Spleen (tissue), 7 donors: Measurements from ENCODE around the gene TCF7L1.

ENCODE experiments used
- CTCF ChIP-seq, 11 experiments: fragments of 200-600 bp in 7 of 11; fragments of 450-650 bp in 4 of 11; sonication (generic) in 4 of 11; IDR thresholded peaks in 8 of 11; conservative IDR thresholded peaks in 3 of 11; 1 replicate in 7 of 11; 2 replicates in 4 of 11; pipeline versions ENCODE4 v1.4.0 to v1.8.0; 2016 to 2021; ENCODE audit warnings: antibody characterized with exemption in 11 of 11, inconsistent platforms in 4 of 11, mild to moderate bottlenecking in 1 of 11
- POLR2A ChIP-seq, 3 donors: fragments of 450-650 bp; IDR thresholded peaks; one replicate each; pipeline ENCODE4 v1.5.1; 2017; ENCODE audit warnings: antibody characterized with exemption in 3 of 3, mild to moderate bottlenecking in 1 of 3
- POLR2AphosphoS5 ChIP-seq, 3 donors: sonication (generic); formaldehyde crosslinking; IDR thresholded peaks; one replicate each; pipeline ENCODE4 v1.5.1; 2017; ENCODE audit warnings: antibody characterized with exemption in 3 of 3
- donor health status: DM: no; HTN: no; CAD: no; lungs with moderate emphysema.
- donor health status: DM: no; HTN: no; CAD: no.
- donor health status: DM: no; HTN: no; CAD: no.

- TF ChIP-seq CTCF (IDR thresholded peaks at IDR 0.05 in 8 of 11, conservative IDR thresholded peaks at IDR 0.05 in 3 of 11): no peak
- TF ChIP-seq POLR2A (IDR thresholded peaks at IDR 0.05): no peak
- no peak for TF ChIP-seq POLR2AphosphoS5 (IDR thresholded peaks at IDR 0.05)
Observed at GRCh38 chr2:85183479-85183878, 50.3 kb downstream of the TCF7L1 start.
